GM19023 (cell line): Measurements from ENCODE around the gene ANXA4.
"Not testable (repeated sequence)": the region's sequence is repeated elsewhere in the genome, so short reads cannot be mapped to it uniquely, and the experiment has no call there.

ENCODE experiments used
- ATAC-seq: cut with Tn5 transposase; IDR thresholded peaks from one replicate; pipeline ENCODE4 v1.9.1; 2021; ENCODE audit warnings: mild to moderate bottlenecking, moderate library complexity; ENCODE audit not compliant: unreplicated experiment

Gene ANXA4

GRCh38 chr2:69753659-69754363, 11.9 kb downstream of the ANXA4 start:
- ATAC-seq: no peak

- no peak for ATAC-seq
Observed at GRCh38 chr2:69754633-69755032, 12.7 kb downstream of the ANXA4 start.

- ATAC-seq: no peak
Observed at GRCh38 chr2:69755862-69756467, 14.0 kb downstream of the ANXA4 start.

GRCh38 chr2:69762025-69762424, 20.1 kb downstream of the ANXA4 start:
- no peak for ATAC-seq

- ATAC-seq: no peak
Observed at GRCh38 chr2:69762513-69763494, 20.9 kb downstream of the ANXA4 start.

GRCh38 chr2:69763831-69764230, 21.9 kb downstream of the ANXA4 start:
- not testable (repeated sequence) for ATAC-seq

- ATAC-seq: no peak
Observed at GRCh38 chr2:69764286-69765095, 22.6 kb downstream of the ANXA4 start.

GRCh38 chr2:69765096-69765380, 23.1 kb downstream of the ANXA4 start:
- ATAC-seq: no peak

- ATAC-seq: no peak
Observed at GRCh38 chr2:69766014-69766413, 24.1 kb downstream of the ANXA4 start.

GRCh38 chr2:69767034-69767433, 25.1 kb downstream of the ANXA4 start:
- no peak for ATAC-seq

GRCh38 chr2:69768235-69768634, 26.3 kb downstream of the ANXA4 start:
- ATAC-seq: no peak

GRCh38 chr2:69768789-69769188, 26.9 kb downstream of the ANXA4 start:
- no peak for ATAC-seq

GRCh38 chr2:69769272-69769671, 27.3 kb downstream of the ANXA4 start:
- no peak for ATAC-seq

GRCh38 chr2:69770193-69770702, 28.3 kb downstream of the ANXA4 start:
- ATAC-seq: no peak

GRCh38 chr2:69770747-69771146, 28.8 kb downstream of the ANXA4 start:
- ATAC-seq: no peak

- no peak for ATAC-seq
Observed at GRCh38 chr2:69771461-69771860, 29.5 kb downstream of the ANXA4 start.

GRCh38 chr2:69773206-69773605, 31.3 kb downstream of the ANXA4 start:
- no peak for ATAC-seq

GRCh38 chr2:69774258-69774983, 32.5 kb downstream of the ANXA4 start:
- not testable (repeated sequence) for ATAC-seq

- no peak for ATAC-seq
Observed at GRCh38 chr2:69774984-69775982, 33.3 kb downstream of the ANXA4 start.
